ENCODE data around the gene GALNT9.
A peak's percentile ranks its signal among the peaks of the same experiment; 100 is the strongest.

The GALNT9 gene

DNA sequence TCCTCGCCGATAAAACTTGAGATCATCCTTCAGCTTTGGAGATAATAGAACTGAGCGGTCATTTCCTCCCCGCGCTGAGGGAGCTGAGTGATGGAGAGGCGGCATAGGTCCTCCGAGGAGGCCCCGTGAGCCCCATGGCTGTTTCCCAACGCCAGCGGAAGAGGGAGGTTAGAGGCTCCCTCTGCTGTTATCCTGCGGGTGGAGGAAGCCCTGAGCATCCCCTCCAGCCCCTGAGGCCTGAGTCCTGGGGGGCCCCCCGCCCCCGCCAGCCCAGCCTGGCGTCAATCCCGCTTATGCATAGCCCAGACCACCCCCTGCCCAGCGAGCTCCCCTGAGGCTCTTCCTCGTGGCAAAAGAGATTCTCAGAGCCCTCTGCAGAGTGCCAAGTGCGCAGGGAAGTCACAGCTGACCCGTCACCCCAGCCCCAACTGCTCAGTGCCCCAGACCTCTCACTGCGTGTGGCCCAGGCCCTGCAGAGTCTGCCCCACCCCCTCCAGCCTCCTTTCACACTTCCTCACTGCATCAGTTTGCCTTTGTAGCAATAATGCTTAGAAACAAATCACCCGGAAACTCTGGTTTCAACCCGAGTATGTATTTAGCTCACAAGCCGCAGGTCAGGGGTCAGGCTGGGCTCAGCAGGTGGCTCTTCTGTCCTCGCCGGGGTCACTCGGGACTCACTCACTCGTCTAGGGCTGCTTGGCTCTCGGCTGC lies 44.7 kb upstream of the GALNT9 start:
- no peak overlapping the region for H3K4me3 ChIP-seq (ENCODE audit: low read depth, low read length)
- no peak for DNase-seq (ENCODE audit: low read depth, low spot score)
- POLR2A ChIA-PET = no interaction called here
- TF ChIP-seq, protein P1, sequence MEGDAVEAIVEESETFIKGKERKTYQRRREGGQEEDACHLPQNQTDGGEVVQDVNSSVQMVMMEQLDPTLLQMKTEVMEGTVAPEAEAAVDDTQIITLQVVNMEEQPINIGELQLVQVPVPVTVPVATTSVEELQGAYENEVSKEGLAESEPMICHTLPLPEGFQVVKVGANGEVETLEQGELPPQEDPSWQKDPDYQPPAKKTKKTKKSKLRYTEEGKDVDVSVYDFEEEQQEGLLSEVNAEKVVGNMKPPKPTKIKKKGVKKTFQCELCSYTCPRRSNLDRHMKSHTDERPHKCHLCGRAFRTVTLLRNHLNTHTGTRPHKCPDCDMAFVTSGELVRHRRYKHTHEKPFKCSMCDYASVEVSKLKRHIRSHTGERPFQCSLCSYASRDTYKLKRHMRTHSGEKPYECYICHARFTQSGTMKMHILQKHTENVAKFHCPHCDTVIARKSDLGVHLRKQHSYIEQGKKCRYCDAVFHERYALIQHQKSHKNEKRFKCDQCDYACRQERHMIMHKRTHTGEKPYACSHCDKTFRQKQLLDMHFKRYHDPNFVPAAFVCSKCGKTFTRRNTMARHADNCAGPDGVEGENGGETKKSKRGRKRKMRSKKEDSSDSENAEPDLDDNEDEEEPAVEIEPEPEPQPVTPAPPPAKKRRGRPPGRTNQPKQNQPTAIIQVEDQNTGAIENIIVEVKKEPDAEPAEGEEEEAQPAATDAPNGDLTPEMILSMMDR (IDR thresholded peaks at IDR 0.05; ENCODE audit: insufficient read depth, low read length, missing control alignments) = peak; percentile 7
- CTCF ChIA-PET = interaction anchor here (0.8 to 1.1 kb wide), 2 partner anchors 220 kb away, joined by 3 to 5 read pairs; no protein-coding TSS in a partner anchor

DNA sequence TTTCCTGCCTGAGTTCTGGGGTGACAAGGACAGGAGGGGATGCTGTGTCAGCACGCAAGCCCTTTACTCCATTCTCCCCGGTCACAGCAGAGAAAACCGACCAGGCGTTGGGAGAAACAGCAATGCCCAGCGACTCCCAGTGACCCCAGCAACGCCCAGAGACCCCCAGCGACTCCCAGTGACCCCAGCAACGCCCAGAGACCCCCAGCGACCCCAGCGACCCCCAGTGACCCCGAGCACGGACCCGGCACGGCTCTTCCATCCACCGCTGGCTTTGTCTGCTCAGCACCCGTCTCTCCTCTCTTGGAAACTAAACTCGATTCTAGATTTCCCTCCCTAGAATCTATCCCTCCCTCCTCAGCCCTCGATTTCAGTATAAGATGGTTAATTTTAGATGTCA lies 38.5 kb upstream of the GALNT9 start:
- H3K4me3 ChIP-seq (ENCODE audit: low read depth, low read length) = no peak overlapping the region
- POLR2A ChIA-PET = no interaction called here
- DNase-seq (ENCODE audit: low read depth, low spot score) = no peak
- CTCF ChIA-PET = no interaction called here
- TF ChIP-seq, protein P1 (IDR thresholded peaks at IDR 0.05; ENCODE audit: insufficient read depth, low read length, missing control alignments) = no peak

DNA sequence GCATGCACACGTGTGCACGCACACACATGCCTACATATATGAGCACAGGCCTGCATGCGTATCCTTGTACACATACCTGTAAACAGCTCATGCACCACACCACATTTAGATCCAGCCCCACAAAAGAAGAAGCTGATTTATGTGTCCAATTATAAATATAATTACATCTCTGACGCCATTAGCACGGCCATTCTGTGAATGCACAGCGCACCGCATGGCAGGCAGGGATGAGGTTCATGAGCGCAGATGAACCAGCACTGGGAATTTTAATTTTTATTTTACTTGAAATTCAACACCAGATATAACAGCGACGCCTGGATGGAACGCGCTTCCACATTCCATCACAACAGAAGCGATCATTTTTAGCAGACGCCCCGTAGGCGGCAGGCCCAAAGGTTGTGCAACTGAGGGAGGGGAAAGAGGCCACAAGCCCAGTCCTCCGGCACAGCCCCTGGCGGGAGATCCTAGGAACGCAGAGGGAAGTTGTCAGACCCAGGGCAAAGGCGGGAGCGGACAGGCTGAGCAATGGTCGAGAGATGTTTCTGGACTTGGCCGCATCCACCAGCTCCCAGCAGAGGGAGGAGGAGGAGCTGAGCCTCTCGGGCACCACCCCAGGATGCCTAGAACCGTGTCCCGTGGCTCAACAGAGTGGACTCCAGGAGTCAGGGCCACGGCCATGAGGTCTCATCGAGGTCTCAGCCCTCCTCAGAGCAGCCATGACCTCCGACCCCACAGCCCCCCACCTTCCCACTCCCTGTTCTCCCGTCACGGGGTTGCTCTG lies 37.9 kb upstream of the GALNT9 start:
- no peak for DNase-seq (ENCODE audit: low read depth, low spot score)
- ChIA-PET CTCF (no interaction called here), POLR2A (no interaction called here)
- TF ChIP-seq, protein P1 (IDR thresholded peaks at IDR 0.05; ENCODE audit: insufficient read depth, low read length, missing control alignments) = no peak
- no peak overlapping the region for H3K4me3 ChIP-seq (ENCODE audit: low read depth, low read length)

DNA sequence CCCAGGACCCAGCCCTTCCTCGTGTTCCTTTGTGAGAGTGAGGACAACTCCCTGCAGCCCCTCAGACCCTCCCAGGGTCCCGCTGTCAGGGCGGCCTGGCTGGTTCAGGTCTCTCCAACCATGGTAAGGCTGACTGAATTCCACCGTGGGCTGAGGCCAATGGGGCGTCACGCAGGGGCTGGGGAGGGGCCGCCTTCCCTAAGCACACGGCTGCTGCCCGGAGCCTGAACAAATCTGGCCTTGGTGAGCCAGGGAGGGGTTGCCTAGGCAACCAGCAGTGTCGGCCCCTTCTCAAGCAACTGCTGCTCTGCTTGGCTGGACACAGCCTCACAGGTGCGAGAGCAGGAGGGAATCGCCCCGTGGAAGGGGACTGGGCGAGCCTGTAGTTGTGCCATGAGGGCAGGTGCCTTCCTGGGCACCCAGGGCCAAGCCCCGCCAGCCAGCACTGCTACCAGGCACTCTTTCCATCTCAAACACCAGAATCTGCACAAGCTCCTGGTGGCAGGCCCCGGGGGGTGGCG lies 37.0 kb upstream of the GALNT9 start:
- ChIA-PET POLR2A (no interaction called here), CTCF (no interaction called here)
- H3K4me3 ChIP-seq (ENCODE audit: low read depth, low read length) = no peak overlapping the region
- no peak for DNase-seq (ENCODE audit: low read depth, low spot score)
- TF ChIP-seq, protein P1 (IDR thresholded peaks at IDR 0.05; ENCODE audit: insufficient read depth, low read length, missing control alignments) = no peak

DNA sequence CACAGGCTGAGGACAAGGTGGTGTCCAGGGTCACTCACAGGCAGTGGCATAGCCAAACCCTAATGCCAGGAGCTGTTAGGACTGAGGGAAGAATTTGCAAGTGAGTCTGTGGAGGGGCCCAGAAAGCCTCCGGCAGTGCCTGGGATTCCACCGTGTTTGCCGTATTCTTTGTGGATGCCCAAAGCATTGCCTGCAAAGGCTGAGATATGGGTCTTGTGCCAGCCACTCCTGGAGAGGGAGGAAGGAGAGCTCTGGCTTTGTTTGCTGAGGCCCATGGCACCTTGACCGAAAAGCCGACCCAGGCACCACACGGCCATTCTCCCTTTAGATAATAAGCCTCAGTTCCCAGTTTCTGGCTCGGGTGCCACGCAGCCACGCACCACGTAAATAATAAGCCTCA lies 35.8 kb upstream of the GALNT9 start:
- H3K4me3 ChIP-seq (ENCODE audit: low read depth, low read length) = no peak overlapping the region
- POLR2A ChIA-PET = no interaction called here
- TF ChIP-seq, protein P1 (IDR thresholded peaks at IDR 0.05; ENCODE audit: insufficient read depth, low read length, missing control alignments) = no peak
- DNase-seq (ENCODE audit: low read depth, low spot score) = no peak
- CTCF ChIA-PET = no interaction called here

DNA sequence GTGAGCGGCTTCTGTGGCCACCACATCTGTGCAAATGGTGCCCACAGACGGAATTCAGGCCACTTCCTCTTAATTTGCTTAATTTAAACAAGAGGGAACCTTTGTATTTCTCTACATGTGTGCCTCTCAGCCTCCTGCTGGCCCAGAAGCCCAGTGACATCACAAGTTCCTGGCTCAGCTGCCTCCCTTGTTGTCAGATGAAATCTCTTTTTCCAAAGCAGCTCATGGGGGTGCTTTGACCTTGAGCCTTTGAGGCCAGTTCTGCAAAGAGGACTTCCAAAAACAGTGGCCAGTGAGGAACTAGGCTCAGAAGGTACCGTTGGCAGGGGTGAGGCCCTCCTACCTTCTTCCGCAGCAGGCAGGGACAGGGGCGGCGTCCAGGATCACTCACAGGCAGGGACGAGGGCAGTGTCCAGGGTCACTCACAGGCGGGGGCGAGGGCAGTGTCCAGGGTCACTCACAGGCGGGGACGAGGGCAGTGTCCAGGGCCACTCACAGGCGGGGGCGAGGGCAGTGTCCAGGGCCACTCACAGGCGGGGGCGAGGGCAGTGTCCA lies 35.0 kb upstream of the GALNT9 start:
- CTCF ChIA-PET = no interaction called here

More for the DNA sequence above, 35.0 kb upstream of the GALNT9 start:
- TF ChIP-seq, protein P1 (IDR thresholded peaks at IDR 0.05; ENCODE audit: insufficient read depth, low read length, missing control alignments) = no peak
- DNase-seq (ENCODE audit: low read depth, low spot score) = no peak
- H3K4me3 ChIP-seq (ENCODE audit: low read depth, low read length) = no peak overlapping the region
- POLR2A ChIA-PET = no interaction called here

Measured in AG04449 (cell line).